Measurements from ENCODE around the gene OSBPL10.

Gene OSBPL10

GRCh38 chr3:31770822-31771326, 210.2 kb downstream of the OSBPL10 start:
- TF ChIP-seq, protein P1, sequence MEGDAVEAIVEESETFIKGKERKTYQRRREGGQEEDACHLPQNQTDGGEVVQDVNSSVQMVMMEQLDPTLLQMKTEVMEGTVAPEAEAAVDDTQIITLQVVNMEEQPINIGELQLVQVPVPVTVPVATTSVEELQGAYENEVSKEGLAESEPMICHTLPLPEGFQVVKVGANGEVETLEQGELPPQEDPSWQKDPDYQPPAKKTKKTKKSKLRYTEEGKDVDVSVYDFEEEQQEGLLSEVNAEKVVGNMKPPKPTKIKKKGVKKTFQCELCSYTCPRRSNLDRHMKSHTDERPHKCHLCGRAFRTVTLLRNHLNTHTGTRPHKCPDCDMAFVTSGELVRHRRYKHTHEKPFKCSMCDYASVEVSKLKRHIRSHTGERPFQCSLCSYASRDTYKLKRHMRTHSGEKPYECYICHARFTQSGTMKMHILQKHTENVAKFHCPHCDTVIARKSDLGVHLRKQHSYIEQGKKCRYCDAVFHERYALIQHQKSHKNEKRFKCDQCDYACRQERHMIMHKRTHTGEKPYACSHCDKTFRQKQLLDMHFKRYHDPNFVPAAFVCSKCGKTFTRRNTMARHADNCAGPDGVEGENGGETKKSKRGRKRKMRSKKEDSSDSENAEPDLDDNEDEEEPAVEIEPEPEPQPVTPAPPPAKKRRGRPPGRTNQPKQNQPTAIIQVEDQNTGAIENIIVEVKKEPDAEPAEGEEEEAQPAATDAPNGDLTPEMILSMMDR (IDR thresholded peaks at IDR 0.05; ENCODE audit: low read depth, low read length), result no peak
- H3K4me3 ChIP-seq (ENCODE audit: low read depth, low read length), result no peak overlapping the region

GRCh38 chr3:31768479-31769125, 212.5 kb downstream of the OSBPL10 start:
- H3K4me3 ChIP-seq (ENCODE audit: low read depth, low read length), result no peak overlapping the region
- TF ChIP-seq, protein P1 (IDR thresholded peaks at IDR 0.05; ENCODE audit: low read depth, low read length), result peak; percentile 34

DNA sequence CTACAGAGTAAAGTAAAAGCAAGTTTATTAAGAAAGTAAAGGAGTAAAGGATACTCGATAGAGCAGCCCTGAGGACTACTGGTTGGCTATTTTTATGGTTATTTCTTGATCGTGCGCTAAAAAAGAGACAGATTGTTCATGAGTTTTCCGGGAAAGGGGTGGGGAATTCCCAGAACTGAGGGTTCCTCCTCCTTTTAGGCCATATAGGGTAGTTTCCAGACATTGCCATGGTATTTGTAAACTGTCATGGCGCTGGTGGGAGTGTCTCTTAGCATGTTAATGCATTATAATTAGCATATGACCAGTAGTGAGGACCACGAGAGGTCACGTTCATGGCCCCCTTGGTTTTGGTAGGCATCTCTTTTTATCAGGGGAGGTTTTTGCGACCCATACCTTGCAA, 213.1 kb downstream of the OSBPL10 start:
- TF ChIP-seq, protein P1 (IDR thresholded peaks at IDR 0.05; ENCODE audit: low read depth, low read length), result no peak
- no peak overlapping the region for H3K4me3 ChIP-seq (ENCODE audit: low read depth, low read length)

- no peak overlapping the region for H3K4me3 ChIP-seq (ENCODE audit: low read depth, low read length)
- TF ChIP-seq, protein P1 (IDR thresholded peaks at IDR 0.05; ENCODE audit: low read depth, low read length), result no peak
These were observed 214.4 kb downstream of the OSBPL10 start for GRCh38 chr3:31766669-31767068.

GRCh38 chr3:31765871-31766270, 215.2 kb downstream of the OSBPL10 start:
- H3K4me3 ChIP-seq (ENCODE audit: low read depth, low read length), result no peak overlapping the region
- TF ChIP-seq, protein P1 (IDR thresholded peaks at IDR 0.05; ENCODE audit: low read depth, low read length), result no peak

DNA sequence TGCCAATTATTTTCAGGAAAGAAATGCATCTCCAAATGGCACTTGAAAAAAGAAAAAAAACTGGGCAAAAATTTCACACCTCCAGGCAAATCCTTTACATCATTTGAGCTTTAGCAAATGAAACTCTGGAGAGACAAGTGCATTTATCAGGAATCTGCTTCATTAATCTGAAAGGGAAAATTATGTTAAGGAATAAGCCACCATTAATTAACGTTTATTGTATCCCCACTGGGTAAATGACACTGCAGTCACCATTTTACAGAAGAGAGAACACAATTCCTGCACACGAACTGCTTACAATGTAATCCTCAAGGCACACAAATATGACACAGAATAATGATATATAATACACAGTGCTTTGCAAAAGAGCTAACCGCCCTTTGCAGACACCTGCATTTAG, 217.3 kb downstream of the OSBPL10 start:
- TF ChIP-seq, protein P1 (IDR thresholded peaks at IDR 0.05; ENCODE audit: low read depth, low read length), result no peak

GRCh38 chr3:31762888-31763351, 218.1 kb downstream of the OSBPL10 start:
- no peak overlapping the region for H3K4me3 ChIP-seq (ENCODE audit: low read depth, low read length)
- TF ChIP-seq, protein P1 (IDR thresholded peaks at IDR 0.05; ENCODE audit: low read depth, low read length), result no peak

More for the DNA sequence above, 217.3 kb downstream of the OSBPL10 start:
- H3K4me3 ChIP-seq (ENCODE audit: low read depth, low read length), result no peak overlapping the region
